Sigmoid colon (tissue), 4 donors: ENCODE measurements around the gene SPTY2D1.

ENCODE experiments used
- CTCF ChIP-seq, 4 experiments: fragments of 450-650 bp in 3 of 4; fragments of 200-600 bp in 1 of 4; IDR thresholded peaks; one replicate each; pipeline ENCODE4 v1.5.1; 2016 to 2019; ENCODE audit warnings: antibody characterized with exemption in 4 of 4, mild to moderate bottlenecking in 3 of 4, moderate library complexity in 2 of 4
- POLR2A ChIP-seq, 2 donors: fragments of 450-650 bp; IDR thresholded peaks; one replicate each; pipeline ENCODE4 v1.6.1; 2016; ENCODE audit warnings: antibody characterized with exemption in 2 of 2, mild to moderate bottlenecking in 2 of 2, moderate library complexity in 2 of 2
- POLR2AphosphoS5 ChIP-seq, 4 donors: sonication (generic); formaldehyde crosslinking; IDR thresholded peaks; one replicate each; pipeline ENCODE4 v1.6.1; 2017; ENCODE audit warnings: antibody characterized with exemption in 4 of 4

- TF ChIP-seq CTCF (IDR thresholded peaks at IDR 0.05) (no peak), POLR2A (IDR thresholded peaks at IDR 0.05) (no peak), POLR2AphosphoS5 (IDR thresholded peaks at IDR 0.05) (no peak)
Measured at GRCh38 chr11:18614667-18615066, 19.5 kb downstream of the SPTY2D1 start.
